ENCODE results near the gene MYO15B.

DNA sequence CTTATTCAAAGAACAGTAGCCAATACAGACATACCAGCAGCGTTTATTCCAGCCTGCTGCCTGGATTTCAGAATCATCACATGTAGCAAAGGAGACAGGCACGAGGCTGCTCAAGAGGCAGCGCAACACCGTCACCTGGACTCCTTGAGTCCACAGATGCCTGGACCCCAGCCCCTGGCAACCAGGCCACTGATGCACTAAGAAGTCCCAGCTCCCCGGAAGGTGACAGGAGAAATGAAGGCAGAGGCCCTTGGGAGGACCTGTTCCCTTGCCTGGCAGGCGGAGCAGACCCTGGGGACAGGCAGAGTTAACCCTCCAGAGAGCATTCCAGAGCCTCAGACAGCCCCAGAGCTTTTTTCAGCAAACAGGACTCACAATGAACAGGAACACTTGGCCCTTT is 62.1 kb downstream of the MYO15B start:
- TF ChIP-seq POLR2A (IDR thresholded peaks at IDR 0.05): no peak
- TF ChIP-seq, protein P1, sequence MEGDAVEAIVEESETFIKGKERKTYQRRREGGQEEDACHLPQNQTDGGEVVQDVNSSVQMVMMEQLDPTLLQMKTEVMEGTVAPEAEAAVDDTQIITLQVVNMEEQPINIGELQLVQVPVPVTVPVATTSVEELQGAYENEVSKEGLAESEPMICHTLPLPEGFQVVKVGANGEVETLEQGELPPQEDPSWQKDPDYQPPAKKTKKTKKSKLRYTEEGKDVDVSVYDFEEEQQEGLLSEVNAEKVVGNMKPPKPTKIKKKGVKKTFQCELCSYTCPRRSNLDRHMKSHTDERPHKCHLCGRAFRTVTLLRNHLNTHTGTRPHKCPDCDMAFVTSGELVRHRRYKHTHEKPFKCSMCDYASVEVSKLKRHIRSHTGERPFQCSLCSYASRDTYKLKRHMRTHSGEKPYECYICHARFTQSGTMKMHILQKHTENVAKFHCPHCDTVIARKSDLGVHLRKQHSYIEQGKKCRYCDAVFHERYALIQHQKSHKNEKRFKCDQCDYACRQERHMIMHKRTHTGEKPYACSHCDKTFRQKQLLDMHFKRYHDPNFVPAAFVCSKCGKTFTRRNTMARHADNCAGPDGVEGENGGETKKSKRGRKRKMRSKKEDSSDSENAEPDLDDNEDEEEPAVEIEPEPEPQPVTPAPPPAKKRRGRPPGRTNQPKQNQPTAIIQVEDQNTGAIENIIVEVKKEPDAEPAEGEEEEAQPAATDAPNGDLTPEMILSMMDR (IDR thresholded peaks at IDR 0.05): no peak
